GM21825 (cell line): ENCODE data around the gene FBXO30.

ENCODE experiments used
- ATAC-seq: cut with Tn5 transposase; IDR thresholded peaks from one replicate; pipeline ENCODE4 v1.9.1; 2021; ENCODE audit warnings: mild to moderate bottlenecking, moderate library complexity; ENCODE audit not compliant: unreplicated experiment

FBXO30 gene, protein sequence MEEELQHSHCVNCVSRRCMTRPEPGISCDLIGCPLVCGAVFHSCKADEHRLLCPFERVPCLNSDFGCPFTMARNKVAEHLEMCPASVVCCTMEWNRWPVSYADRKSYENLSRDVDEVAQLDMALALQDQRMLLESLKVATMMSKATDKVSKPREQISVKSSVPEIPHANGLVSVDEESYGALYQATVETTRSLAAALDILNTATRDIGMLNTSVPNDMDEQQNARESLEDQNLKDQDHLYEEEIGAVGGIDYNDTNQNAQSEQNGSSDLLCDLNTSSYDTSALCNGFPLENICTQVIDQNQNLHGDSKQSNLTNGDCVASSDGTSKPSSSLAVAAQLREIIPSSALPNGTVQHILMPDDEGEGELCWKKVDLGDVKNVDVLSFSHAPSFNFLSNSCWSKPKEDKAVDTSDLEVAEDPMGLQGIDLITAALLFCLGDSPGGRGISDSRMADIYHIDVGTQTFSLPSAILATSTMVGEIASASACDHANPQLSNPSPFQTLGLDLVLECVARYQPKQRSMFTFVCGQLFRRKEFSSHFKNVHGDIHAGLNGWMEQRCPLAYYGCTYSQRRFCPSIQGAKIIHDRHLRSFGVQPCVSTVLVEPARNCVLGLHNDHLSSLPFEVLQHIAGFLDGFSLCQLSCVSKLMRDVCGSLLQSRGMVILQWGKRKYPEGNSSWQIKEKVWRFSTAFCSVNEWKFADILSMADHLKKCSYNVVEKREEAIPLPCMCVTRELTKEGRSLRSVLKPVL

DNA sequence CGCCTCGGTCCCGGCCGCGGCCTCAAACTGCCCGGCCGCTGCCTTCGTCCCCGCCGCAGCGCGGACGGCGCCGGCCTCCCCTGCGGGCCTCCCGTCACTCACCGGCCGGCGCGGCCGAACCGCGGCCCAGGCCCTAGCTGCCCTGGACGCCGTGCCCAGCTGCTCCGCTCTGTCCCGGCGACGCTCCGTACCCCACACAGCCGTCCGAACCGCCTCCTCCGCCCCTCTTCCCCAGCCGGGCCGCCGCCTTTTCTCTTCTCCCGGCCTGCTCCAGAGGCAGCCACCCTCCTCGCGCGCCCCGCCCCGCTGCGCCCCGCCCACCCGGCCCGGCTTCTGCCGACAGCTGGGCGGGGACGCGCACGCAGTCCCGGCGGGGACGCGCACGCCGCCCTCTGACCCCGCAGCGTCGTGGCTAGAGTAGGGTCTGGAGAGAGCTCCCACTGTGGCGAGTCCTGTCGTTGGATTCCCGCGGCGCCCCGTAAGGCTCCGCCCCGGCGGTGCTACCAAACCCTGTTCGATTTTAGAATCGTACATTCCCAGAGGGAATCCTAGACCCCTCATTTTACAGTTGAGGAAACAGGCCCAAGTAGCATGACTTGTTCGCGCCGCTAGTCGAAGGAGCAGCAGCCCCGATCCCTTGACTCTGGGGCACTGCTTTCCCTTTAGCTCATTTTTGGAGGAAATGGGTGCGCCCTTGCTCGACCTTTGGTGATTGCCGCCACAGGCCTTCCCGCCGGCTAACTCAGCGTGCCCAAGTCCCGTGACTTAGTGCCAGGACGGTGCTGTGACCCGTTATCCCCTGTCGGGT lies at the start of gene FBXO30:
Gene FBXO30, minus strand, starts transcription at position 295 of the 808 bp plus-strand sequence. CDS start 8,390 bp downstream, outside the sequence.
- peak; percentile 73 for ATAC-seq

DNA sequence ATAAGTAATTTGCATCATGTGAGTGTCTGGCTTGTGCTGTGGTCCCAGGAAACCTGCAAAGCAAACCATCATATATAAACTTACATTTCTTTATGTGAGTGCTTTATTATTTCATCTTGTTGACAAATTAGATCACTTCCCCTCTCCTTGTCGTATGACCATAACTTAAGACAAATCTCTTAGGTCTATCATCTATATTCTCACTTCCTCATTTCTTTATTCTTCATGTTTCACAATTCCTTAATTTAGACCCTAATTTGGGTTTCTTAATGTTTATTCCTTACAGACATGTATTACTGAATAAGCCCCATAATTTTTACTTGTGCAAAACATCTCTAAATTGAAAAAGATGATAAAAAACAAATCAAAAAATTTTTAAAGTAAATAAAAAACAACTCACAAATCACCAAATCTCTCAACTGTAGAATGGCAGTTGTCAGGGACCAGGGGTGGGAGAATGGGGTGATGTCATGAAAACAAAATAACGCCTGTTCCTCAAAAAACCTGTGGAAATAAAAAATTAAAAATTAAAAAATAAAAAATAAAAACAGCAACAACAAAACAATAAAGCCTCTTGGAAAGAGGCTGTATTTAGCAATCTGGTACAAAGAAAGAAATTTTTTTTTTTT lies 49.5 kb upstream of the FBXO30 start:
- peak; percentile 29 for ATAC-seq

DNA sequence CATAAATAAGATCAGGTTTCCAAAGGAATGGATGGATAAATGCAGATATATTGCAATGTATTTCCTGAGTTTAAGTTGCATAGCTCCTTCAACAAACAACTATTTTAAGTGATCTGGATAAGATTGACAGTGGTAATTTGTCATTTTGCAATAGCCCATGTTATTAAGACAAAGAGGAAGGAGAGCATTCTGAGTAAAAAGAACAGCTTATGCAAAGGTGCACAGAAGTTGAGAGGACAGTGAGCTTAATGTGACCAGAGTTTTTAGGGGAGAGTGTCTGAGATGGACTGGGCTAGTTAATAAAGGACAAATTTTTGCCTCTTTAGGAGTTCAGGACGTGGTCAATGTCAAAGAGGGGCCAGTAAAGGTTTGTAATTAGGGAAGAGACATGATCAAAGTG lies 48.8 kb upstream of the FBXO30 start:
- no peak for ATAC-seq

DNA sequence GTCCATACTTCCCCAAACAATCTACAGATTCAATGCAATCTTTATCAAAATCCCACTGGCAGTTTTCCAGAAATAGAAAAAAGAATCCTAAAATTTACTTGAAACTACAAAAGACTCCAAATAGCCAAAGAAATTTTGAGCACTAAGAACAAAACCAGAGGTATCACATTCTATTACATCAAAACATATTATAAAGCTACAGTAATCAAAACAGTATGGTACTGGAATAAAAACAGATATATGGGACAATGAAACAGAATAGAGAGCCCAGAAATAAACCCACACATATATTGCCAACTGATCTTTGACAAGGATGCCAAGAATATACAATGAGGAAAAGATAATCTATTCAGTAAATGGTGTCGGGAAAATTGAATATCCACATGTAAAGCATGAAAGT lies 46.0 kb upstream of the FBXO30 start:
- ATAC-seq: no peak

DNA sequence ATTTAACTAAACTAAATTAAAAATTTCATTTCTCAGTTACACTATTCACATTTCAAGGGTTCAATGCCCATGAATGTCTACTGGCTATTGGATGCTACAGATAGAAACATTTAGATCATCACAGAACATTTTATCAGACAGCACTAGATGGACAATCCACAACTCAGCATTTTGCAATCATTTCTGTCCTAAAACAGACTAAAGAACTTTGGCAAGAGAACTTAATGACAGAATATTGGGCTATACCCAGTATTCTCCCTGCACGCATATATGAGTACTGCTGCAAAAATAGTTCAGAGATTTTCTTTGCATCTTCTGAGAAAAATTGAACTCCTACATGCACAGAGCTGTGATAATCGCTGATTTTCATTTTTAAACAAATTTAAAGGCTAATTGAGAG lies 36.1 kb upstream of the FBXO30 start:
- no peak for ATAC-seq

DNA sequence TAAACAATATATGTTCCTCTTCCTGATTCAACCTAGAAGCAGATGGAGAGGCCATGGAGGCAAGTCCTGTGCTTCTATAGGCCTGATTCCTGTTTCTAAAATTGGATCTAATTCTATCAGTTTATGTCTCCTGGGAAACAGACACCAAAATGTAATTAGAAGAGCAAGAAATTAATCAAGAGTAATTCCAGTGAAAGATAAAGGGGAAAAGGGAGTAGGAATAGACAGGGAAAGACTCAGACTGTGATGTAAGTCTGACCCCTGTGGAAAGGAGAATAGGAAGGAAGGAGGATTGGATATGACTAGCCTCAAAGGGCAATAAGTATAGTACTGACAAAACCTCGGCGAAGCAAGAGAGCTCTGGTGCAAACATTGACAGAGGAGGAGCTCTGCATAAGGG lies 33.9 kb upstream of the FBXO30 start:
- ATAC-seq: no peak

DNA sequence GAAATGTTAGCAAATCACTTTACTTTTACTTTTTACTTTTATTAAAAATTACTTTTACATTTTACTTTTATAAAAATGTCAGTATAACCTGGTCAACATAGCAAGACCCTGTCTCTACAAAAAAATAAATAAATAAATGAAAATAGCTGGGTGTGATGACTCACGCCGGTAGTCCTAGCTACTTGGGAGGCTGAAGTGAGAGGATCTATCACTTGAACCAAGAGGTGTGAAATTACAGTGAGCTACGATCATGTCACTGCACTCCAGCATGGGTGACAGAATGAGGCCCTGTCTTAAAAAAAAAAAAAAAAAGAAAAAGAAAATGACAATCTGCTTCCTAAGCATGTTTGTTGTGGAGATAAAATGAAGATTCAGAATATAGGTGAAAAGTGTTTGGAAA lies 31.0 kb upstream of the FBXO30 start:
- ATAC-seq: no peak

DNA sequence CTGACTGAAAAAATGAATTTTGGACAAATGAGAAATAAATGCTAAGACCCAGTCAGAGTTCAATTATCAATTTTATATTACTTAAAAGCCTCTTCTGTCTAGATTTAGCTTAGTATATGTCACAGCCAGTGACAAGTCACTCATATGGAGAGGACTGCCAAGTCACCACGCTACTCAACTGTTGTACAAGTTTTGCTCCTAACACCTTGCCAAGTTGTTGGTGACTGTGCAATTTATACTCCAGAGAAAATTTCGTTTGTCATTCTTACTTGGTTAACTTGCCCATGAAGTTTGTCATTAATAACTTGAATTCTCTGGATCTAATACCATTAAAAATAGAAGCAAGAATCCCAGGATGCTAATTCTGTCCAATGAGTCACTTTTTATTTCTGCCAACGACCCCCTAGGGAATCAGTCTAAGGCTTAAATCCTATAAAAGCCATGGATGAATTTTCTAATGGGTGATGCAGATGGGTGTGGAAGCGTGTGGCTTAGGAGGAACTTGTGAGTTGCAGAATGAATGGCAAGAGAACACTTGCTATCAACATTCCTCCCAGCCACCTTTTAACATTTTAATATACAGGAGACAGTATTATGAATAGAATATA lies 30.4 kb upstream of the FBXO30 start:
- ATAC-seq: no peak

DNA sequence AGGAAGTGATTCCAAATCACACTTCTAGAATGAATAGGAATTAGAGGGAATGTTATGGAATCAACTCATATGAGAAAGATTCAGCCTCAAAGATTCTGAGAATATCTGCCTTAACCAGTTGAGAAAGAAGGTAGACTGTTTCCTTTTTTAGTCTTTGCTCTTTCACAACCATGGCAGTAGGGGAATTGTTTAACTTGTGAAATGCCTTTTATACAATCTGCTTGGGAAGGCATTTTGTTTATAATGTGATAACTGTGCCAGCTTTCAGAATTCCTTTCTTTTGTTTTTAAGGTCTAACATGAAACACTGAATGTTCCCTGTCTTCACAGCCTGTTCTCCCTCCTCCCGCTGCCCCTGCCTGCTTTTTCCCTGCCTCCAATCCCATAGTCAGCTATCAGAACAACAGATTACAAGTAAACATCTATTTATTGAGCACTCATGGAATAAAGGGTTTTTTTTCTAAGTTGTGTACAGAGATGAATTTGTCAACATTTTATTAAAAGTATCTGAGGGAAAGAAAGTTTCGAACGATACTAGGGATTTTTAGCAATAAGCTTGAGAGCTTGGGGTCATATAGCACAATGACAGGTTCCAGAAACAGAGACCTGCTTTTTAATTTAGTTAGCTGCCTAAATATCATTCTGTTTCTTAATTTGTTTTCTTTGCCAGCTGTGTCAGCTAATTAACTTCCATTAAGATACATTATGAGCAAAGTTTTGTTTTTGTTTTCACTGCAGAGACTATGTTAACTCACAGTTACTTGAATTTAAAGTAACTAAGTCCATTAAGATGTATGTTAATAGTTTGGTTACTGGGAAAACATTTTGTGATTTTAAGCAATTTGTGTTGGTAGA lies 28.3 kb upstream of the FBXO30 start:
- no peak for ATAC-seq

DNA sequence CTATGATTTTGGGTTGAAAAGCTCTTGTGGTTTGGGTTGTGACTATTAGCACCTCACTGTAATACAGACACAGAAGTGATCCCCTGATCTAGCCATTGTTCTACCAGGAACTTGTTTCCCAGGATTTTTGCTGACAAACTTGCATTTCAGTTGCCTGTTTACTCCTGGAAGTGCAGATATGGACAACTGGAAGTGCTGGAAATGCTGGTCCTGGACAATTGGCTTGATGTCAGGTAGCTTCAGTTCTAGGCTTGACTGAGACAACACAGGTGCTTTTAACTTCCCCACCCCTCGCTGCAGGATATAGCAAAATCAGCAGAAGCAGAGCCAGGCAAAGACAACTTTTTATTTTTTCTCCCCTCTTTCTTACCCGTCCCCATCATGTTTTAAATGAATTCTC lies 27.1 kb upstream of the FBXO30 start:
- no peak for ATAC-seq

DNA sequence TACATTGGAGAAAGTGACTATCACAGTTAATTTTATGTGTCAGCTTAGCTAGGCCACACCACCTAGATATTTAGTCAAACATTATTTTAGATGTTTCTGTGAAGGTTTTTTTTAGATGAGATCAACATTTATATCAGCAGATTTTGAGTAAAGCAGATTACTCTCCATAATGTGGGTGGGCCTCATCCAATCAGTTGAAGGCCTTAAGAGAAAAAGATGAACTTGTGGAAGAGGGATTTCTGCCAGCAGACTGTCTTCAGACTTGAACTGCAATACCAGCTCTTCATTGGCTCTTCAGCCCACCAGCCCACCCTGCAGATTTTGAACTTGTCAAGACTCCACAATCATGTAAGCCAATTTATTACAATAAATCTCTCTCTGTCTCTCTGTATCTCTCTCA lies 25.1 kb upstream of the FBXO30 start:
- ATAC-seq: no peak

DNA sequence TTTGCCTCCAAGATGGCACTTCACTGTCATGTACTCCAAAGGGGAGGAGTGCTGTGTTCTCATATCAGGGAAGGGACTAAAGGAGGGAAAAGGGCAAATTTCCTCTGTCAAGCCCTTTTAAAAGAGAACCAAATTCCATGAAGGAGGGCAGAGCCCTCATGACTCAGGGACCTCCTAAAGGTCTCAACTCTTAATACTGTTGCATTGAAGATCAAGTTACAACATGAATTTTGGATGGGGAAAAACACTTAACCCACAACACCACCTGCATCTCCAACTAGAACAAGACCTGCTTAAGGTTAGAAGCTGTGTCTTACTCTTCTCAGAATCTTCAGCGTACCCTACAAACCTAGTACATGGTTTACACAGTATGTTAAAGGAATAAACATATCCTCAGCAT lies 23.7 kb upstream of the FBXO30 start:
- ATAC-seq: no peak

DNA sequence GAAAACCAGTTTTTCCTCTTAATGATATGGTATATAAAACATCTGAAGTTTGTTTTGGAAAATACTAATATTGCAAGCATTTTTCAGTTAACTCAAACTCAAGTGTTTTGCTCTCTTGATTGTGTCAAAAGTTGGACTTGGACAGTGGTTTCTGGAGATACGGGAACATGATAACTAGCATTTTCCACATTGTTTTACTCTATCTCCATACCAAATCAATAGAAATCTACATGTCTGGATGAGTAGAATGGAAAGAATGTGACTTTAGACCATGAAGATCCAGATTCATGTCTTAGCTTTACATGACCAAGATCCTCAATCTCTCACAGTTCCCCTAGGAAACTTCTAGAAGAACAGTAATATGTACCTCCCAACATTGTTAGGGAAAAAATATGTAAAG lies 22.2 kb upstream of the FBXO30 start:
- ATAC-seq: no peak

DNA sequence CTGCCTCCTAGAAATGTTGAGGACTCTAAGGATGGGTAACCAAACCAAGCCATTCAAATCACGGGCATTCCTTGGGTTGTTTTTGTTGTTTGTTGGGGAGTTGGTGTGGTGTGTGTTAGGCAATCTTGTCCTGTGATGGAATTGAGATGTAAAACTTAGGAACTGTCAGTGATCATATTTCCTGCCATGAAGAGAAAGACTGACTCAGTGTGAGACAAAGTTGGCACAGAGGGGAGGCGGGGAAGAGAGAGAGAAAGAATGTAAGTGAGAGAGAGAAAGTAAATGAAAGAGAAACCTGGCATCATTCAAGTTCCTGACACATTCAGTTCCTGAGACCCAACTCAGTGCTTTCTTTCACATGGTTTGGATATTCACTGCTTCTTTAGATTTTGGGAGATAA lies 21.6 kb upstream of the FBXO30 start:
- no peak for ATAC-seq

DNA sequence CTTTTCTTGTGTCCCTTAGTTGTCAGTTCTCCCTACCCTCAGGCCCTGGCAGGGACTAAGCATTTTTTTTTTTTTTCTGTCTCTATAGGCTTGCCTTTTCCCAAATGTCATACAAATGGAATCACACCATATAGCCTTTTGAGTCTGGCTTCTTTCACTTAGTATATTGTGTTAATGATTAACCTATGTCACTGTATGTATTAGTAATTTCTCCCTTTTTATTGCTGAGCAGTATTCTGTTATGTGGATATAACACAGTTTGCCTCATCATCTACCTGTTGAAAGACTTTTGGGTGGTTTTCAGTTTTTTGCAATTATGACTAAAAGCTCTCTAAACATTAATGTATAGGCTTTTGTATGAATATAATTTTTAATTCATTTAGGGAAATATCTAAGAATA lies 16.0 kb upstream of the FBXO30 start:
- ATAC-seq: no peak

DNA sequence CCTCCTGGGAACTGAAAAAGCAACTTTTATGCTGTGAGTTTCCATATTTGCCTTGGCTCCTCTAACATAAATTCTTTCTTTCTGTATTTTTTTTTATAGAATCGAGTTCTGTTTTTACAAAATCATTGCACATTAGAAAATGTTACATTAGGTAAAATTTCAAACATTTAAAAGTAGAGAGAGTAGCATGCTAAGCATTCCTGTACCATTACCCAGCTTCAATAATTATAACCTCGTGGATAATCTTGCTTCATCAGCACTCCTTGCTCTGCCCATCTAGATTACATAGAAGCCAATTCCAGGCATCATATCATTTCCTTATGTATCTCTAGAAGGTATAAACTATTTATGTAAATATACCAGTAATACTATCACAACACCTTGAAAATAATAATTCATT lies 15.4 kb upstream of the FBXO30 start:
- ATAC-seq: no peak

DNA sequence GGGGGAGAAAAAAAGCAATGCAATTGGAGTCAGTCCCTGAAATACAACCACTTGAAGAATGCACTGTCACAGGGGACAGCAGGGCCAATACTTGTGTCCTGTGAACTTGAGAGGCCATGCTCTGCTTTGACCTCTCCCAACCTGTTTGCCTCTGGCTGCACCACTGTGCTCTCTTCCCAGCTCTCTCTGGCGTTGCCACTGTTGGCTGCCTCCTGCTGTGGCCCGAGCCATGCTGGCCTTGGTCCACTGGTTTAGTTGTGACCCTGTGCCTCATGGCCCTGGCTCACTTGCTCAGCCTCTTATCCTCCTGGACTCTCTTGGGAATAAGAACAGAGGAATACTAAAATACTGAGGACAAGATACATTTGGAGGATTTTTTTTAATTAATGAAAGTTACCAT lies 14.5 kb upstream of the FBXO30 start:
- ATAC-seq: no peak

DNA sequence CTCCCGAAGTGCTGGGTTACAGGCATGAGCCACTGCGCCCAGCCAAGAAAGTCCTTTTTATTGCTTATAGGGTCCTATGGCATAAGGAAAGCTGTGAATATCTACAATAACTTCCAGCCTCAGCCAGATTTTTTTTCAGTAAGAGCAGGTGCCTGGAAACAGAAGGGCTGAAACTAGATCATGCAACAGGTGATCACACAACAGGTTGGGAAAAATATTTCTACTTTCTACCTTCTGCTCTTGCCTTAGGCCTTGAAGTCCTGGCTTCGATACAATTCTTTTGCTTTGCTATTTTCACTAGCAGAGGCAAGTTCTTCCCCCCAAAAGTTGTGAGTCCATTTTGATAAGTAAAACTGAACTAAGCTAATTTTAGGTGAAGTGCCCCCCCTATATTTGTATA lies 9.7 kb upstream of the FBXO30 start:
- no peak for ATAC-seq

DNA sequence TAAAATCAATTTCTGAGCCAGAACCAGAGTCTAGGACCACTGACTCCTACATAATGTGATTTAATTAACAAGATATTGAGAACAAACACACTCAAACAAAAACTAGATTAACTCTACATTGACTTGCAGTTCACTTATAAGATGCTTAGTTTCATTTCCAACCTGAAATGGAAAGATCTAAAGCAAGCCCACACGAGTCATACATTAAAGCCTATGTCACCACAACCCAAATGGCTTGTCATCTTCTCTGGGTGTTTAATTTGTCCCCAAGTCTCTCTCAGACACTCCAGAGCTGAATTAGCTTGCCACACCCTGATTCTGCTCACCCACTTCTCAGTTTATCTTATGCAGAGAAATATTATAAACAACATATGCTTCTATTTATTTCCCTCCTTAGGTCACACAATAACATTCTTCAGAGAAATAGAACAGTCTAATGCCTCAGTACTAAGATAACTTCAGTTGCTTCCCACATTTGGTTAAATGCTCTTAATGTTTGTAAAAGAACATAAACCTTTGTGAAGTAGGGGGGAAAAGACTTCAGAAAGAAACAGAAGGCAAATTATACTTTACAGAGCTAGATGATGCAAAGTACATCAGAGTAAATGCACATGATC lies 8.8 kb upstream of the FBXO30 start:
- ATAC-seq: peak; percentile 50
